H1 (cell line): ENCODE measurements around the gene VIM. TPM values are rescaled to one million over a fixed set of nuclear protein-coding genes. Genes with fewer than 3 reads are reported as not detected.

Experiments
- CTCF ChIA-PET: fragments of 300-600 bp; sonication (Branson Sonifier 250); formaldehyde crosslinking; loops from one replicate; lab custom pipeline; 2021; ENCODE audit not compliant: partially characterized antibody; lab: Charles Lee
- POLR2A ChIA-PET: fragments of 300-600 bp; sonication (Branson Sonifier 250); formaldehyde crosslinking; loops from one replicate; lab custom pipeline; 2021; ENCODE audit warnings: inconsistent platforms; ENCODE audit not compliant: partially characterized antibody; lab: Charles Lee
- DNase-seq, 2 experiments: peaks; one replicate each; pipeline versions ENCODE4 v3.0.0 to v3.0.0-alpha.2; 2010 to 2022; ENCODE audit warnings: low spot score in 2 of 2, low read depth in 1 of 2, mixed read lengths in 1 of 2
- FAIRE-seq: peaks from 2 replicates; lab custom pipeline; 2011; peaks lifted over from hg19 to GRCh38; lab: Jason Lieb, UNC
- H2AFZ ChIP-seq: 2 replicates; pipeline ENCODE4 v1.8.1; 2012; ENCODE audit warnings: low read length, inconsistent platforms
- H2AK5ac ChIP-seq: 2 replicates; pipeline ENCODE4 v1.6.1; 2013; ENCODE audit warnings: low read depth, low read length
- H2BK120ac ChIP-seq: replicated peaks from 2 replicates; pipeline ENCODE3; 2013; ENCODE audit warnings: low read depth, low read length, inconsistent platforms
- H2BK12ac ChIP-seq: 2 replicates; pipeline ENCODE4 v1.6.1; 2013; ENCODE audit warnings: low read depth, low read length
- H2BK15ac ChIP-seq: 2 replicates; pipeline ENCODE4 v1.6.1; 2013; ENCODE audit warnings: low read length
- H2BK20ac ChIP-seq: 2 replicates; pipeline ENCODE4 v1.6.1; 2013; ENCODE audit warnings: low read length
- H2BK5ac ChIP-seq: 2 replicates; pipeline ENCODE4 v1.6.1; 2013; ENCODE audit warnings: low read depth, low read length
- H3K14ac ChIP-seq: 2 replicates; pipeline ENCODE4 v1.6.1; 2013; ENCODE audit warnings: inconsistent platforms; ENCODE audit not compliant: insufficient read length
- H3K18ac ChIP-seq: 2 replicates; pipeline ENCODE4 v1.6.1; 2013; ENCODE audit warnings: low read length; ENCODE audit errors: extremely low read depth
- H3K23ac ChIP-seq: 2 replicates; pipeline ENCODE4 v1.6.1; 2013; ENCODE audit warnings: inconsistent platforms; ENCODE audit not compliant: insufficient read length
- H3K23me2 ChIP-seq: 2 replicates; pipeline ENCODE4 v1.6.1; 2013; ENCODE audit warnings: low read depth, low read length
- H3K27ac ChIP-seq: 2 replicates; pipeline ENCODE4 v1.6.1; 2011; ENCODE audit warnings: low read depth, low read length, inconsistent platforms
- H3K27me3 ChIP-seq, 4 experiments: replicated peaks in 1 of 4; 1 replicate in 1 of 4; 2 replicates in 3 of 4; pipeline versions ENCODE4 v1.6.1 to v1.8.1; 2011 to 2013; ENCODE audit warnings: low read length in 3 of 4, mild to moderate bottlenecking in 3 of 4, inconsistent platforms in 2 of 4, mixed read lengths in 2 of 4, moderate library complexity in 1 of 4; ENCODE audit not compliant: control insufficient read depth in 3 of 4, insufficient read depth in 3 of 4; ENCODE audit errors: extremely low read depth in 1 of 4
- H3K36me3 ChIP-seq, 4 experiments: 2 replicates each; pipeline versions ENCODE4 v1.6.1 to v1.8.1; 2011 to 2013; ENCODE audit warnings: mild to moderate bottlenecking in 4 of 4, low read length in 3 of 4, moderate library complexity in 2 of 4, control low read depth in 1 of 4, inconsistent platforms in 1 of 4; ENCODE audit not compliant: insufficient read depth in 4 of 4, control insufficient read depth in 2 of 4
- H3K4ac ChIP-seq: replicated peaks from 2 replicates; pipeline ENCODE3; 2013; ENCODE audit warnings: low read length, low read depth, mixed read lengths, inconsistent platforms; ENCODE audit not compliant: insufficient read length
- H3K4me1 ChIP-seq, 4 experiments: replicated peaks in 1 of 4; 1 replicate in 1 of 4; 2 replicates in 3 of 4; pipeline versions ENCODE4 v1.6.1 to v1.8.1; 2011 to 2013; ENCODE audit warnings: low read length in 3 of 4, inconsistent platforms in 2 of 4, mixed read lengths in 1 of 4; ENCODE audit not compliant: insufficient read depth in 4 of 4, control insufficient read depth in 3 of 4
- H3K4me2 ChIP-seq, 2 experiments: 2 replicates each; pipeline versions ENCODE4 v1.6.1 to v1.8.1; 2011 to 2013; ENCODE audit warnings: low read depth in 2 of 2, low read length in 2 of 2, control low read depth in 1 of 2, inconsistent platforms in 1 of 2, mild to moderate bottlenecking in 1 of 2; ENCODE audit not compliant: insufficient read depth in 1 of 2
- H3K4me3 ChIP-seq, 4 experiments: fragments of 200-600, 300-600 bp in 1 of 4; sonication (generic), shearing (Covaris generic), sonication (Bioruptor Twin) in 1 of 4; 2 replicates each; pipeline versions ENCODE4 v1.5.1 to v1.8.1; 2011 to 2016; ENCODE audit warnings: low read length in 4 of 4, low read depth in 3 of 4, control low read depth in 2 of 4, inconsistent platforms in 2 of 4, mild to moderate bottlenecking in 2 of 4, mixed read lengths in 1 of 4, moderate library complexity in 1 of 4; ENCODE audit not compliant: insufficient read depth in 2 of 4; ENCODE audit errors: extremely low read depth in 1 of 4
- H3K56ac ChIP-seq: replicated peaks from 2 replicates; pipeline ENCODE3; 2013; ENCODE audit warnings: low read depth, mild to moderate bottlenecking, mixed read lengths, low read length, inconsistent platforms; ENCODE audit not compliant: insufficient read length
- H3K79me1 ChIP-seq: 2 replicates; pipeline ENCODE4 v1.6.1; 2013; ENCODE audit warnings: low read depth, low read length, control low read depth
- H3K79me2 ChIP-seq, 2 experiments: 2 replicates each; pipeline versions ENCODE4 v1.6.1 to v1.8.1; 2012 to 2013; ENCODE audit warnings: low read length in 2 of 2, mild to moderate bottlenecking in 2 of 2, inconsistent platforms in 1 of 2; ENCODE audit not compliant: insufficient read depth in 2 of 2, control insufficient read depth in 1 of 2
- H3K9ac ChIP-seq, 4 experiments: replicated peaks in 1 of 4; 1 replicate in 1 of 4; 2 replicates in 3 of 4; pipeline versions ENCODE4 v1.6.1 to v1.8.1; 2011 to 2013; ENCODE audit warnings: low read depth in 3 of 4, low read length in 3 of 4, control low read depth in 2 of 4, mild to moderate bottlenecking in 2 of 4, moderate library complexity in 2 of 4, inconsistent platforms in 1 of 4; ENCODE audit errors: extremely low read depth in 1 of 4
- H3K9me3 ChIP-seq, 2 experiments: 2 replicates each; pipeline versions ENCODE4 v1.6.1 to v1.8.1; 2012 to 2013; ENCODE audit warnings: mild to moderate bottlenecking in 2 of 2, moderate library complexity in 2 of 2, control low read depth in 1 of 2, inconsistent platforms in 1 of 2, low read depth in 1 of 2, low read length in 1 of 2, mixed read lengths in 1 of 2; ENCODE audit not compliant: insufficient read depth in 2 of 2
- H4K20me1 ChIP-seq, 2 experiments: replicated peaks in 1 of 2; 2 replicates each; pipeline versions ENCODE3 to v1.8.1; 2011 to 2013; ENCODE audit warnings: inconsistent platforms in 2 of 2, low read length in 2 of 2, mild to moderate bottlenecking in 1 of 2; ENCODE audit not compliant: insufficient read depth in 2 of 2, control insufficient read depth in 1 of 2
- H4K5ac ChIP-seq: 2 replicates; pipeline ENCODE4 v1.6.1; 2013; ENCODE audit warnings: low read length, low read depth, mixed read lengths, inconsistent platforms; ENCODE audit not compliant: insufficient read length
- H4K8ac ChIP-seq: 2 replicates; pipeline ENCODE4 v1.8.0; 2013; ENCODE audit warnings: mild to moderate bottlenecking, moderate library complexity, low read length, inconsistent platforms; ENCODE audit not compliant: insufficient read depth; ENCODE audit errors: extremely low read depth
- H4K91ac ChIP-seq: replicated peaks from 2 replicates; pipeline ENCODE3; 2013; ENCODE audit warnings: low read length, mixed read lengths, inconsistent platforms; ENCODE audit not compliant: insufficient read length
- CBX5 ChIP-seq: fragments of 300-800, 300-1000 bp; sonication (generic); IDR thresholded peaks from 2 replicates; pipeline ENCODE4 v1.7.1; 2016; ENCODE audit warnings: antibody characterized with exemption, low read length, low read depth
- CBX8 ChIP-seq: fragments of 300-800, 300-1000 bp; sonication (generic); IDR thresholded peaks from 2 replicates; pipeline ENCODE4 v1.7.1; 2016; ENCODE audit warnings: low read depth, low read length, borderline replicate concordance
- EP300 ChIP-seq, 2 experiments: IDR thresholded peaks; 1 replicate in 1 of 2; 2 replicates in 1 of 2; pipeline ENCODE4 v1.6.1; 2011 to 2012; ENCODE audit warnings: low read depth in 2 of 2, low read length in 2 of 2, mild to moderate bottlenecking in 2 of 2, borderline replicate concordance in 1 of 2, inconsistent platforms in 1 of 2, moderate library complexity in 1 of 2
- HDAC6 ChIP-seq: IDR thresholded peaks from one replicate; pipeline ENCODE4 v1.7.1; 2012; ENCODE audit warnings: low read depth, mild to moderate bottlenecking, inconsistent platforms, low read length, moderate library complexity
- KDM1A ChIP-seq: fragments of 200-600, 300-600 bp; sonication (generic); IDR thresholded peaks from 2 replicates; pipeline ENCODE4 v1.7.1; 2016; ENCODE audit warnings: mild to moderate bottlenecking, low read length, borderline replicate concordance
- PHF8 ChIP-seq: fragments of 200-600 bp; sonication (generic); conservative IDR thresholded peaks from 2 replicates; pipeline ENCODE4 v1.7.1; 2012; ENCODE audit warnings: low read depth, mild to moderate bottlenecking, inconsistent platforms, low read length, moderate library complexity
- POLR2AphosphoS5 ChIP-seq: IDR thresholded peaks from 2 replicates; pipeline ENCODE4 v1.6.1; 2011; ENCODE audit warnings: low read depth, low read length
- RFX5 ChIP-seq: IDR thresholded peaks from 2 replicates; pipeline ENCODE4 v1.6.1; 2011; ENCODE audit warnings: low read depth, low read length, improper control_type of control experiment, borderline replicate concordance
- SP2 ChIP-seq: IDR thresholded peaks from 2 replicates; pipeline ENCODE4 v1.6.1; 2012; ENCODE audit warnings: mild to moderate bottlenecking, low read length, inconsistent platforms
- TAF1 ChIP-seq: IDR thresholded peaks from 2 replicates; pipeline ENCODE4 v1.6.1; 2011; ENCODE audit warnings: mild to moderate bottlenecking, low read depth, low read length
- WGBS, 2 experiments: shearing (Covaris generic) in 1 of 2; methylation state at CpG; one replicate each; pipeline versions ENCODE4 v1.1.6 to v1.1.7; 2013 to 2015; ENCODE audit warnings: low lambda C conversion rate in 2 of 2, mixed read lengths in 2 of 2, inconsistent platforms in 1 of 2, low coverage in 1 of 2, missing lambda C conversion rate in 1 of 2; ENCODE audit not compliant: insufficient replicate concordance in 2 of 2, insufficient coverage in 1 of 2, insufficient read length in 1 of 2; ENCODE audit errors: extremely low coverage in 1 of 2, missing lambda C conversion rate in 1 of 2; 5-methylcytosine and 5-hydroxymethylcytosine counted together
- polyA plus RNA-seq, 7 experiments: library from polyadenylated mRNA; depleted of rRNA in 3 of 7; stranded (reverse) in 5 of 7; unstranded in 2 of 7; fragments of >200 nt in 5 of 7; fragments of 200-250 nt in 2 of 7; gene quantifications; 1 replicate in 5 of 7; 2 replicates in 1 of 7; 4 replicates in 1 of 7; pipeline versions ENCODE4 v1.2.1 to v1.2.3, GENCODE V29; 2011 to 2013; ENCODE audit warnings: missing spikeins in 2 of 7, mixed read lengths in 2 of 7
- total RNA-seq: library from RNA; stranded (reverse); fragmentation: NEBNext Ultra II Directional; extraction: Animal tissue kit (Norgen Biotek cat#: 25700); gene quantifications from 2 replicates; pipeline ENCODE4 v1.2.1, GENCODE V29; 2021

The VIM gene
- total and polyA plus RNA-seq, 2 of the 8 experiments (the other 6 are each of a cell fraction or from before 2014, with no cell fraction given): 347 to 372 TPM

GRCh38 chr10:17200912-17201793 is 26.9 kb upstream of the VIM start, which contains the start of gene TRDMT1:
Gene TRDMT1 (minus strand): TSS chr10:17201672. CDS start chr10:17201634, 38 bp downstream.
- Histone ChIP-seq H3K9ac (peak within 1 kb of the TSS in 3 of 4 experiments; percentile 73 to 88 (median 85); a peak in 6 of 7 replicates), H2BK12ac (0 out of 2 replicates have a peak within 1 kb of the TSS, but pooled peaks have one; percentile 12), H3K14ac (no peak within 1 kb of the TSS), H3K9me3 (no peaks in the 10 kb centered on the region), H3K23ac (no peak within 1 kb of the TSS), H3K4me2 (peak within 1 kb of the TSS; percentile 77 to 86), H2BK5ac (peak within 1 kb of the TSS; percentile 77), H3K56ac (peak within 1 kb of the TSS; percentile 92), H3K27ac (peak within 1 kb of the TSS; percentile 83), H3K23me2 (peaks cover 7% of the 10 kb centered on the region; the same call in 1 of the 2 replicates), H2AK5ac (no peak within 1 kb of the TSS), H4K5ac (peak within 1 kb of the TSS; percentile 96), H3K27me3 (no peaks in the 10 kb centered on the region), H2BK120ac (peak within 1 kb of the TSS; percentile 83), H3K4me1 (peaks cover 0 to 16% (median 10%) of the 10 kb centered on the region in 4 experiments; a peak in 4 of 7 replicates), H4K8ac (peak within 1 kb of the TSS; percentile 98), H3K18ac (peak within 1 kb of the TSS; percentile 86), H4K91ac (peak within 1 kb of the TSS; percentile 81), H3K4ac (no peak within 1 kb of the TSS), H2BK20ac (no peak within 1 kb of the TSS), H2AFZ (peak within 1 kb of the TSS; percentile 47), H3K79me2 (peaks cover 0 to 34% of the 10 kb centered on the region in 2 experiments; a peak in 3 of 4 replicates), H3K4me3 (peak within 1 kb of the TSS; percentile 69 to 84 (median 78)), H2BK15ac (no peak within 1 kb of the TSS; the same call in 1 of the 2 replicates), H4K20me1 (no peaks in the 10 kb centered on the region), H3K36me3 (no peaks in the 10 kb centered on the region), H3K79me1 (no peaks in the 10 kb centered on the region)
- FAIRE-seq (no peak), DNase-seq (peak; percentile 71 to 90)
- ChIA-PET CTCF (interaction anchor here (0.9 to 2.6 kb wide), 3 partner anchors 14 to 29 kb away, joined by 3 to 17 read pairs (median 3); no protein-coding TSS in a partner anchor), POLR2A (interaction anchor here (0.9 to 5.2 kb wide), 16 partner anchors 9 to 309 kb away, joined by 3 to 46 read pairs (median 5); partner anchors contain the start of gene VIM)
- WGBS, 2 experiments: 3% methylated on average over 57 of the region's 60 CpGs; no CpG with 5 or more reads in 1 of the 2 experiments
- TF ChIP-seq CBX8 (no peak), POLR2AphosphoS5 (peak; percentile 71), PHF8 (peak; percentile 92), HDAC6 (no peak), EP300 (IDR thresholded peaks at IDR 0.05; ENCODE audit: borderline replicate concordance in 1 of 2, low read depth in 2 of 2, low read length in 2 of 2) (no peak), SP2 (no peak), RFX5 (no peak; the same call in 1 of the 2 replicates), KDM1A (no peak), CBX5 (no peak), TAF1 (peak; percentile 97)
